Type B pancreatic cell (in vitro differentiated cells): Measurements from ENCODE around the gene ANO10. TPM values are rescaled to one million over a fixed set of nuclear protein-coding genes. Genes with fewer than 3 reads are reported as not detected.

Experiments used
- DNase-seq: peaks from one replicate; pipeline ENCODE4 v3.0.0; 2021; ENCODE audit warnings: mixed read lengths; ENCODE audit not compliant: unreplicated experiment; ENCODE audit errors: extremely low spot score
- H3K27ac Mint-ChIP-seq: 2 replicates; pipeline ENCODE4 v1.8.0; 2021; ENCODE audit warnings: mild to moderate bottlenecking, mixed read lengths
- H3K27me3 Mint-ChIP-seq: 2 replicates; pipeline ENCODE4 v1.8.0; 2021; ENCODE audit warnings: mixed read lengths
- H3K36me3 Mint-ChIP-seq: 2 replicates; pipeline ENCODE4 v1.8.0; 2021; ENCODE audit warnings: mixed read lengths
- H3K4me1 Mint-ChIP-seq: one replicate; pipeline ENCODE4 v1.8.0; 2021; ENCODE audit warnings: mixed read lengths; ENCODE audit not compliant: unreplicated experiment
- H3K4me3 Mint-ChIP-seq: 2 replicates; pipeline ENCODE4 v1.8.0; 2021; ENCODE audit warnings: mild to moderate bottlenecking, mixed read lengths
- H3K9me3 Mint-ChIP-seq: 2 replicates; pipeline ENCODE4 v1.8.0; 2021; ENCODE audit warnings: mixed read lengths
- total RNA-seq: library from RNA; stranded (reverse); gene quantifications from 2 replicates; pipeline ENCODE4 v1.2.1, GENCODE V29; 2021; ENCODE audit warnings: low replicate concordance
- TF ChIP-seq, protein P1 (sequence below): fragments of 200-600 bp; sonication (generic); conservative IDR thresholded peaks from 2 replicates; pipeline ENCODE4 v1.5.0; 2021; ENCODE audit warnings: antibody characterized with exemption, mild to moderate bottlenecking

Gene ANO10
- total RNA-seq, 1 donor from 2014 or later: 32.5 TPM

DNA sequence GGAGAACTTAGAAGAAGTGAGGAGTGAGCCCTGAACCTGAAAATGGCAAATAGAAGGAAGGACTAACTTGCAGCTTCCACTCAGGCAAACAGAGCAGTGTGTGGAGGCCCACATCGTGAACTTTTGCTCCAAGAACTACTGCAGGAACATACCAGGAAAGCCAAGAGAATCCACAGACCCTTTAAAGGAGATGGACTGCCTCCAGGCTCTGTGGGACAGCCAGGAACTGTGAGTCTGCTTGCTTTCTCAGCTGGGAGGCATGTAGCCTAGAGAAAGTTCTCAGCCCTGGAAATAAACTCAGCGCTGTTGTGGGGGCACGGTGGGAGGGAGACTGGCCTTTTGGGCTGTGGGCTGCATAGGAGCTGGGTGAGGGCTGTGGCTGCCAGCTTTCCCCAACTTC is 242.5 kb downstream of the ANO10 start:
- no peak for DNase-seq

GRCh38 chr3:43378066-43378935 is 243.5 kb downstream of the ANO10 start:
- H3K27me3 Mint-ChIP-seq: no peaks in the 10 kb centered on the region
- H3K4me3 Mint-ChIP-seq: no peak overlapping the region
- H3K9me3 Mint-ChIP-seq: no peaks in the 10 kb centered on the region
- TF ChIP-seq, protein P1, sequence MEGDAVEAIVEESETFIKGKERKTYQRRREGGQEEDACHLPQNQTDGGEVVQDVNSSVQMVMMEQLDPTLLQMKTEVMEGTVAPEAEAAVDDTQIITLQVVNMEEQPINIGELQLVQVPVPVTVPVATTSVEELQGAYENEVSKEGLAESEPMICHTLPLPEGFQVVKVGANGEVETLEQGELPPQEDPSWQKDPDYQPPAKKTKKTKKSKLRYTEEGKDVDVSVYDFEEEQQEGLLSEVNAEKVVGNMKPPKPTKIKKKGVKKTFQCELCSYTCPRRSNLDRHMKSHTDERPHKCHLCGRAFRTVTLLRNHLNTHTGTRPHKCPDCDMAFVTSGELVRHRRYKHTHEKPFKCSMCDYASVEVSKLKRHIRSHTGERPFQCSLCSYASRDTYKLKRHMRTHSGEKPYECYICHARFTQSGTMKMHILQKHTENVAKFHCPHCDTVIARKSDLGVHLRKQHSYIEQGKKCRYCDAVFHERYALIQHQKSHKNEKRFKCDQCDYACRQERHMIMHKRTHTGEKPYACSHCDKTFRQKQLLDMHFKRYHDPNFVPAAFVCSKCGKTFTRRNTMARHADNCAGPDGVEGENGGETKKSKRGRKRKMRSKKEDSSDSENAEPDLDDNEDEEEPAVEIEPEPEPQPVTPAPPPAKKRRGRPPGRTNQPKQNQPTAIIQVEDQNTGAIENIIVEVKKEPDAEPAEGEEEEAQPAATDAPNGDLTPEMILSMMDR: peak; percentile 74
- H3K36me3 Mint-ChIP-seq: peaks cover 6% of the 10 kb centered on the region
- no peak for DNase-seq
- no peak overlapping the region for H3K27ac Mint-ChIP-seq
- H3K4me1 Mint-ChIP-seq: no peaks in the 10 kb centered on the region

More for the DNA sequence above, 242.5 kb downstream of the ANO10 start:
- H3K4me1 Mint-ChIP-seq: no peaks in the 10 kb centered on the region
- no peaks in the 10 kb centered on the region for H3K27me3 Mint-ChIP-seq
- TF ChIP-seq, protein P1: no peak
- no peaks in the 10 kb centered on the region for H3K9me3 Mint-ChIP-seq
- peaks cover 6% of the 10 kb centered on the region for H3K36me3 Mint-ChIP-seq
- no peak overlapping the region for H3K27ac Mint-ChIP-seq
- no peak overlapping the region for H3K4me3 Mint-ChIP-seq

GRCh38 chr3:43373560-43373928 is 248.3 kb downstream of the ANO10 start:
- no peaks in the 10 kb centered on the region for H3K27me3 Mint-ChIP-seq
- no peak overlapping the region for H3K4me3 Mint-ChIP-seq
- TF ChIP-seq, protein P1: no peak
- no peaks in the 10 kb centered on the region for H3K36me3 Mint-ChIP-seq
- no peak overlapping the region for H3K27ac Mint-ChIP-seq
- H3K9me3 Mint-ChIP-seq: no peaks in the 10 kb centered on the region
- DNase-seq: no peak
- H3K4me1 Mint-ChIP-seq: peaks cover 7% of the 10 kb centered on the region

DNA sequence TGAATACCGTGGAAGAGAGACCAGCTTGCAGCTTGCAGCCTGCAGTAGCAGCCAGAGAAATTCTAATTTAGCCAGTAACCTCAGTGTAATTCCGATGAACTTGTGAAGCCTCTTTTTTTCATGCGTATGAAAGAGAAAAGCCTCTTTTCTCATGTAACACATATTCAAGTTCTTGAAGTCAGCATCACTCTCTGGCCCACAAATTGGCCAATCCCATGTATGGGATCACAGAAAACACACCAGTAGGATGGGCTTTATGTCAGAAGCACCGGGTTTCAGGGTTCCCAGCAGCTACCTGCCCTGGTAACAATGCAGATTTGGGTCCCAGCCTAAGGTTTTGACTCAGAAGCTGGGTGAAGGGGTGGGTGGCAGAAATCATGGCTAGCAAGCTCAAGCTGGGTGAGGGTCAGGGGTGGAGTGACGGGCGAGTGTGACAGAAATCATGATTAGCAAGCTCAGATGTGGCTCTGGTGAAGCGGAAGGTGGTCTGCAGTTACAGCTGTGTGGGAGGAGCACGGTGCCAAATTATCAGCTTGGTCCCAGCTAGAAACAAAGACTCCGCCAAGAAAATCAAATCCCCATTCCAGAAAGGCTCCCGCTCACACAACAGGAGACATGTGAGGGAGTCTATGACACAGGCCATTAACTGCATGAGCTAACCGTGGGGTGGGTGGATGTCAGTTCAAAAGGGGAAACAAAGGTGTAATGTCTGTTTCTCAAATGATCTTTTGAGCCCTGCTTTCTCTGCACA is 248.8 kb downstream of the ANO10 start:
- Mint-ChIP-seq H3K27ac (no peak overlapping the region), H3K4me1 (peaks cover 7% of the 10 kb centered on the region), H3K36me3 (no peaks in the 10 kb centered on the region), H3K27me3 (no peaks in the 10 kb centered on the region), H3K4me3 (no peak overlapping the region), H3K9me3 (no peaks in the 10 kb centered on the region)
- DNase-seq: no peak
- TF ChIP-seq, protein P1: no peak

DNA sequence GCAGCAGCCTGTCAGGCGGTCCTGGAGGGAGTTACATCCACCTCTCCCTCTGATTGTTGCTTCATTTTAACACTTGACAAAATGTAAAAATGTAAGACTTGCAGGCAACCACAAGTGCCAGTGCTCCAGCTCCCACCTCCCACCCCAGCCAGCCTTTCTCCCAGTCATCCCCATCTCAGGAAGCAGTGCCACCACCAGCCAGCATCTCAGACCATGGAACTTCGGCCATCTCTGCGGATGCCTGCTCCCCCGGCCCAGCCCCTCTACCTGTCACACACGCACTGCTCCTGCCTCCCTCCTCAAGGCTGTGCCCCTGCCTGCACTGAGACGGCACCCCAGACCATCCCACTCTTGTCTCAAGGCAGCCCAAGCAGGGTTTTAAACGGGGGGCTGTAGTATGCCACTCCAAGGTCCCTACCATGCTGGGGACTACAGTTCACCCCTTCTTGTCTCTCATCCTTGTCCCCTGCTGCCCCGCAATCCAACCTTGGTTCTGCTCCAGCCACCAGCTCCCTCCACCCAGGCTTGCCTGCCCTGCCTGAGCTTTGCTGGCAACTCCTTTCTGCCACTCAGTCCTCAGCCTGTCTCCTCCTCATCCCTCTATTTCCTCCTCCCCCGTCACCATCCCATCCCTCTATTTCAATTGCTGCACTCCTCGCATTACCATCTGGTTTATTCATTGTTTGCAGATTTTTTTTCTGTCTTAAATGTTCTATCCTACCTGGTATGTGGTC is 249.6 kb downstream of the ANO10 start:
- TF ChIP-seq, protein P1: no peak
- Mint-ChIP-seq H3K4me3 (no peak overlapping the region), H3K27ac (no peak overlapping the region), H3K27me3 (no peaks in the 10 kb centered on the region), H3K4me1 (peaks cover 7% of the 10 kb centered on the region), H3K36me3 (no peaks in the 10 kb centered on the region), H3K9me3 (no peaks in the 10 kb centered on the region)
- no peak for DNase-seq
